ENCODE measurements around the gene VIPAS39.

The VIPAS39 gene

DNA sequence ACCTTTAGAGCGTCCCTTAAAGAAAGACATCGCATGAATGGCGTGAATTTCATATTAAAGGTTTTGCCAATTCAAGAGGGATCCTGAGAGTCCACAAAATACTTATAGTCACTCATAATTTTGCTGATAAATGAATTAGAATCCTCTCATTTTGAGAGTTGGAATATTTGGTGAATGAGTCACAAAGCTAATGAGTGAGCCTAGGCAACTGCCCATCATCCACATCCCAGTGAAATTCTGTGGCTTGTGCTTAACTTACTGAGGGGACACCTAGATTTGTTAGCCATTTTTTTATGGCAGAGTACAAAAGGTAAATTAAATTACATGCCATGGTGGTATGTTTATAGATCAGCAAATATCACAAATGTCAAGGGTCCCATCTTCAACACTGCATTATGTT lies 21.4 kb downstream of the VIPAS39 start:
- H3K4me2 ChIP-seq (ENCODE audit: low read depth, low read length): no peak overlapping the region
- no peaks in the 10 kb centered on the region for H3K27me3 ChIP-seq (replicated peaks; ENCODE audit: insufficient read depth, low read length)
- H3K9me3 ChIP-seq (replicated peaks; ENCODE audit: insufficient read depth, low read length): no peaks in the 10 kb centered on the region
- no peak for DNase-seq
- no peak overlapping the region for H3K9ac ChIP-seq (ENCODE audit: low read length)
- TF ChIP-seq EZH2 (optimal IDR thresholded peaks at IDR 0.05; ENCODE audit: low read depth, low read length) (no peak), EZH2phosphoT487 (IDR thresholded peaks at IDR 0.05; ENCODE audit: low read length) (no peak)
- TF ChIP-seq, protein P1, sequence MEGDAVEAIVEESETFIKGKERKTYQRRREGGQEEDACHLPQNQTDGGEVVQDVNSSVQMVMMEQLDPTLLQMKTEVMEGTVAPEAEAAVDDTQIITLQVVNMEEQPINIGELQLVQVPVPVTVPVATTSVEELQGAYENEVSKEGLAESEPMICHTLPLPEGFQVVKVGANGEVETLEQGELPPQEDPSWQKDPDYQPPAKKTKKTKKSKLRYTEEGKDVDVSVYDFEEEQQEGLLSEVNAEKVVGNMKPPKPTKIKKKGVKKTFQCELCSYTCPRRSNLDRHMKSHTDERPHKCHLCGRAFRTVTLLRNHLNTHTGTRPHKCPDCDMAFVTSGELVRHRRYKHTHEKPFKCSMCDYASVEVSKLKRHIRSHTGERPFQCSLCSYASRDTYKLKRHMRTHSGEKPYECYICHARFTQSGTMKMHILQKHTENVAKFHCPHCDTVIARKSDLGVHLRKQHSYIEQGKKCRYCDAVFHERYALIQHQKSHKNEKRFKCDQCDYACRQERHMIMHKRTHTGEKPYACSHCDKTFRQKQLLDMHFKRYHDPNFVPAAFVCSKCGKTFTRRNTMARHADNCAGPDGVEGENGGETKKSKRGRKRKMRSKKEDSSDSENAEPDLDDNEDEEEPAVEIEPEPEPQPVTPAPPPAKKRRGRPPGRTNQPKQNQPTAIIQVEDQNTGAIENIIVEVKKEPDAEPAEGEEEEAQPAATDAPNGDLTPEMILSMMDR (IDR thresholded peaks at IDR 0.05; ENCODE audit: low read length): no peak
- H3K27ac ChIP-seq (ENCODE audit: low read length): no peak overlapping the region
- H3K36me3 ChIP-seq (replicated peaks; ENCODE audit: insufficient read depth, low read length): no peaks in the 10 kb centered on the region
- H4K20me1 ChIP-seq (ENCODE audit: insufficient read depth, low read length): no peaks in the 10 kb centered on the region
- no peak overlapping the region for H2AFZ ChIP-seq (ENCODE audit: low read length)
- no peaks in the 10 kb centered on the region for H3F3A ChIP-seq (ENCODE audit: insufficient read depth, low read length)
- H3K9me2 ChIP-seq (replicated peaks; ENCODE audit: insufficient read depth, low read length): no peaks in the 10 kb centered on the region
- H3K4me3 ChIP-seq (ENCODE audit: low read length): no peak overlapping the region
- H3K79me2 ChIP-seq (ENCODE audit: low read length): no peaks in the 10 kb centered on the region
- no peaks in the 10 kb centered on the region for H3K4me1 ChIP-seq (ENCODE audit: low read length)

DNA sequence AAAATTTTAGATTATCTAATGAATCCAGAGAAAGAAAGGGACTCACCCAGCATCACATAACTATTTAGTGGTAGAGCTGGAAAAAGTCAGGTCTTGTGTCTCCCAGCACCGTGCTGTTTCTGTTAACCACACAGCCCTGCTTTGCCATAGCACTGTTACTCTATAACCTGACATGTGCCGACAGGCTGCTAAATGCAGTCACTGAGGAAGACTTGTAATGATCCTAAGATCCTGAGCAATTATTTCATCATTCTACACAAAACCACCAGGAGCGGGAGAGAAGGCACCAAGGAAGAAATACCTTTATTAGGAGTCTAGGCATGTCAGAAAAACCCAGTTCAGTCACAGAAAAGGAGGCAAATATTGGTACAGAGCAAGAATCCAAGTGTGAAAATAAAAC lies 31.0 kb downstream of the VIPAS39 start:
- TF ChIP-seq, protein P1 (IDR thresholded peaks at IDR 0.05; ENCODE audit: low read length): no peak
- no peak for TF ChIP-seq EZH2 (optimal IDR thresholded peaks at IDR 0.05; ENCODE audit: low read depth, low read length)
- no peak for TF ChIP-seq EZH2phosphoT487 (IDR thresholded peaks at IDR 0.05; ENCODE audit: low read length)
- H3F3A ChIP-seq (ENCODE audit: insufficient read depth, low read length): no peaks in the 10 kb centered on the region
- no peaks in the 10 kb centered on the region for H3K36me3 ChIP-seq (replicated peaks; ENCODE audit: insufficient read depth, low read length)
- no peak overlapping the region for H3K27ac ChIP-seq (ENCODE audit: low read length)
- no peak overlapping the region for H2AFZ ChIP-seq (ENCODE audit: low read length)
- H3K9me3 ChIP-seq (replicated peaks; ENCODE audit: insufficient read depth, low read length): no peaks in the 10 kb centered on the region
- no peak for DNase-seq
- H3K4me1 ChIP-seq (ENCODE audit: low read length): no peaks in the 10 kb centered on the region
- H3K79me2 ChIP-seq (ENCODE audit: low read length): no peaks in the 10 kb centered on the region
- no peak overlapping the region for H3K4me3 ChIP-seq (ENCODE audit: low read length)
- H3K9ac ChIP-seq (ENCODE audit: low read length): no peak overlapping the region
- no peaks in the 10 kb centered on the region for H3K9me2 ChIP-seq (replicated peaks; ENCODE audit: insufficient read depth, low read length)
- no peaks in the 10 kb centered on the region for H4K20me1 ChIP-seq (ENCODE audit: insufficient read depth, low read length)
- H3K27me3 ChIP-seq (replicated peaks; ENCODE audit: insufficient read depth, low read length): no peaks in the 10 kb centered on the region
- H3K4me2 ChIP-seq (ENCODE audit: low read depth, low read length): no peak overlapping the region

DNA sequence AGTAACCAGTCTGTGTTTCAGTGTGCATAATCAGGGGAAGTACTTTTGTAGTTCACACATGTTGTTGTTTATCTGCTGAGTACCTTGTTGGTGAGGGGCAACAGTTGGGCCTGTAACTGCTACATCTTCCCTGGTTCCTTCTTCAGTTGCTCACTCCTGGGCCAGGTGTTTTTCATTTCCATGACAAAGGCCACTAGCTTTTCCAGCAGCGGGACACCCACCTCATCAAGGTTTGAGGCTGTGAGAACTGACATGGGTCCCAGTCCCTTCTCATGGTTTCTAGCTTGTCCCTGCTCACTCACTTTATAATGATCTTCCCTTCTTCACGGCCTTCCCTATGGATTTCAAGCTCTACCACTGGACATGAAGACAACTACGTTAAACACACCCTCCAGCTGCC lies 32.5 kb downstream of the VIPAS39 start:
- Histone ChIP-seq H3K9me2 (replicated peaks; ENCODE audit: insufficient read depth, low read length) (no peaks in the 10 kb centered on the region), H2AFZ (ENCODE audit: low read length) (no peak overlapping the region), H3K79me2 (ENCODE audit: low read length) (no peaks in the 10 kb centered on the region), H3K4me3 (ENCODE audit: low read length) (no peak overlapping the region), H3K9me3 (replicated peaks; ENCODE audit: insufficient read depth, low read length) (no peaks in the 10 kb centered on the region), H3K27ac (ENCODE audit: low read length) (no peak overlapping the region), H4K20me1 (ENCODE audit: insufficient read depth, low read length) (no peaks in the 10 kb centered on the region), H3K4me1 (ENCODE audit: low read length) (no peaks in the 10 kb centered on the region), H3K9ac (ENCODE audit: low read length) (no peak overlapping the region), H3K27me3 (replicated peaks; ENCODE audit: insufficient read depth, low read length) (no peaks in the 10 kb centered on the region), H3K36me3 (replicated peaks; ENCODE audit: insufficient read depth, low read length) (no peaks in the 10 kb centered on the region), H3K4me2 (ENCODE audit: low read depth, low read length) (no peak overlapping the region), H3F3A (ENCODE audit: insufficient read depth, low read length) (no peaks in the 10 kb centered on the region)
- no peak for DNase-seq
- no peak for TF ChIP-seq EZH2 (optimal IDR thresholded peaks at IDR 0.05; ENCODE audit: low read depth, low read length)
- TF ChIP-seq, protein P1 (IDR thresholded peaks at IDR 0.05; ENCODE audit: low read length): no peak
- TF ChIP-seq EZH2phosphoT487 (IDR thresholded peaks at IDR 0.05; ENCODE audit: low read length): no peak

All from MM.1S (cell line).